HepG2 (cell line): ENCODE measurements around the gene STYX. TPM values are rescaled to one million over a fixed set of nuclear protein-coding genes. Genes with fewer than 3 reads are reported as not detected.
A peak's percentile ranks its signal among the peaks of the same experiment; 100 is the strongest.

Experiments
- CAMTA2 ChIP-seq: sonication (generic); formaldehyde crosslinking; IDR thresholded peaks from 2 replicates; pipeline ENCODE4 v1.4.0; 2020; ENCODE audit warnings: mild to moderate bottlenecking, missing genetic modification reagents, borderline replicate concordance
- CCDC6 ChIP-seq: sonication (generic); formaldehyde crosslinking; IDR thresholded peaks from 2 replicates; pipeline ENCODE4 v1.8.1; 2022; ENCODE audit warnings: mild to moderate bottlenecking, missing genetic modification reagents, moderate library complexity
- ELF3 ChIP-seq: IDR thresholded peaks from 2 replicates; pipeline ENCODE4 v1.6.1; 2016; ENCODE audit warnings: missing genetic modification reagents, missing compliant biosample characterization
- HNRNPL ChIP-seq: fragments of 200-400 bp; formaldehyde crosslinking; IDR thresholded peaks from 2 replicates; pipeline ENCODE4 v1.6.1; 2017; ENCODE audit warnings: mild to moderate bottlenecking, low read depth, low read length
- KDM5B ChIP-seq: sonication (generic); formaldehyde crosslinking; IDR thresholded peaks from 2 replicates; pipeline ENCODE4 v1.4.0; 2020; ENCODE audit warnings: missing genetic modification reagents, mild to moderate bottlenecking, borderline replicate concordance
- LCORL ChIP-seq, 2 experiments: fragments of 450-650 bp in 1 of 2; sonication (generic) in 1 of 2; formaldehyde crosslinking in 1 of 2; IDR thresholded peaks; 2 replicates each; pipeline versions ENCODE4 v1.5.0 to v1.6.1; 2017 to 2020; ENCODE audit warnings: antibody characterized with exemption in 1 of 2, missing genetic modification reagents in 1 of 2
- MED8 ChIP-seq: sonication (generic); formaldehyde crosslinking; IDR thresholded peaks from 2 replicates; pipeline ENCODE4 v1.8.1; 2023; ENCODE audit warnings: mild to moderate bottlenecking, missing genetic modification reagents; ENCODE audit not compliant: insufficient replicate concordance
- PATZ1 ChIP-seq: sonication (generic); formaldehyde crosslinking; IDR thresholded peaks from 2 replicates; pipeline ENCODE4 v1.4.0; 2020; ENCODE audit warnings: missing genetic modification reagents
- PHF8 ChIP-seq: sonication (generic); formaldehyde crosslinking; IDR thresholded peaks from 2 replicates; pipeline ENCODE4 v1.5.0; 2020; ENCODE audit warnings: missing genetic modification reagents
- PITX1 ChIP-seq: sonication (generic); formaldehyde crosslinking; IDR thresholded peaks from 2 replicates; pipeline ENCODE4 v1.5.1; 2020; ENCODE audit warnings: mild to moderate bottlenecking, missing genetic modification reagents
- POLR2AphosphoS2 ChIP-seq: IDR thresholded peaks from 2 replicates; pipeline ENCODE4 v1.6.1; 2011; ENCODE audit warnings: low read depth, low read length, improper control_type of control experiment
- RFX3 ChIP-seq: IDR thresholded peaks from 2 replicates; pipeline ENCODE4 v1.6.1; 2016; ENCODE audit warnings: missing biosample characterization, missing genetic modification reagents
- SIX4 ChIP-seq: sonication (generic); formaldehyde crosslinking; IDR thresholded peaks from 2 replicates; pipeline ENCODE4 v1.4.0; 2020; ENCODE audit warnings: missing genetic modification reagents
- SNRNP70 ChIP-seq: fragments of 200-400 bp; formaldehyde crosslinking; IDR thresholded peaks from 2 replicates; pipeline ENCODE4 v1.6.1; 2017; ENCODE audit warnings: mild to moderate bottlenecking, low read depth, low read length, moderate library complexity
- SPEN ChIP-seq: sonication (generic); formaldehyde crosslinking; IDR thresholded peaks from 2 replicates; pipeline ENCODE4 v1.5.1; 2020; ENCODE audit warnings: low read depth, mild to moderate bottlenecking, missing genetic modification reagents
- TIGD3 ChIP-seq: sonication (generic); formaldehyde crosslinking; IDR thresholded peaks from 2 replicates; pipeline ENCODE4 v1.5.1; 2020; ENCODE audit warnings: mild to moderate bottlenecking, missing genetic modification reagents, borderline replicate concordance
- TOPORS ChIP-seq: sonication (generic); formaldehyde crosslinking; IDR thresholded peaks from 2 replicates; pipeline ENCODE4 v1.8.0; 2023; ENCODE audit warnings: mild to moderate bottlenecking, missing genetic modification reagents
- ZMYM3 ChIP-seq: sonication (generic); formaldehyde crosslinking; IDR thresholded peaks from 2 replicates; pipeline ENCODE4 v1.5.1; 2020; ENCODE audit warnings: mild to moderate bottlenecking, missing genetic modification reagents
- ZNF121 ChIP-seq: sonication (generic); formaldehyde crosslinking; IDR thresholded peaks from 2 replicates; pipeline ENCODE4 v1.5.0; 2020; ENCODE audit warnings: mild to moderate bottlenecking, missing genetic modification reagents
- ZNF343 ChIP-seq: sonication (generic); formaldehyde crosslinking; IDR thresholded peaks from 2 replicates; pipeline ENCODE4 v1.4.0; 2020; ENCODE audit warnings: mild to moderate bottlenecking, missing genetic modification reagents
- ZNF362 ChIP-seq: sonication (generic); formaldehyde crosslinking; IDR thresholded peaks from 2 replicates; pipeline ENCODE4 v1.4.0; 2020; ENCODE audit warnings: missing genetic modification reagents, mild to moderate bottlenecking, borderline replicate concordance
- ZNF530 ChIP-seq: sonication (generic); formaldehyde crosslinking; IDR thresholded peaks from 2 replicates; pipeline ENCODE4 v1.5.0; 2020; ENCODE audit warnings: low read depth, mild to moderate bottlenecking, missing genetic modification reagents
- ZNF567 ChIP-seq: sonication (generic); formaldehyde crosslinking; IDR thresholded peaks from 2 replicates; pipeline ENCODE4 v1.8.1; 2023; ENCODE audit warnings: mild to moderate bottlenecking, missing genetic modification reagents, borderline replicate concordance
- ZNF644 ChIP-seq: IDR thresholded peaks from 2 replicates; pipeline ENCODE4 v1.6.1; 2016; ENCODE audit warnings: low read depth
- ZNF772 ChIP-seq: sonication (generic); formaldehyde crosslinking; IDR thresholded peaks from 2 replicates; pipeline ENCODE4 v1.5.0; 2020; ENCODE audit warnings: mild to moderate bottlenecking, missing genetic modification reagents
- polyA plus RNA-seq, 8 experiments: library from polyadenylated mRNA; depleted of rRNA in 3 of 8; stranded (reverse) in 7 of 8; unstranded in 1 of 8; fragments of >200 nt; fragmentation: Illumina TruSeq in 4 of 8; extraction: Trizol in 4 of 8; gene quantifications; 2 replicates each; pipeline versions ENCODE4 v1.2.1 to v1.2.3, GENCODE V29; 2011 to 2016; ENCODE audit warnings: low read depth in 4 of 8, missing spikeins in 1 of 8, mixed read lengths in 1 of 8; ENCODE audit not compliant: insufficient read depth in 1 of 8
- total RNA-seq, 5 experiments: library from RNA; depleted of rRNA; stranded (reverse); fragments of >200 nt; fragmentation: Illumina TruSeq; extraction: Trizol; gene quantifications; 2 replicates each; pipeline ENCODE4 v1.2.3, GENCODE V29; 2016; ENCODE audit warnings: low read depth in 1 of 5
- TF ChIP-seq, protein P1 (sequence below): sonication (generic); formaldehyde crosslinking; IDR thresholded peaks from 2 replicates; pipeline ENCODE4 v1.5.0; 2020; ENCODE audit warnings: mild to moderate bottlenecking, missing genetic modification reagents

The STYX gene
- total and polyA plus RNA-seq, 2 of the 13 experiments (the other 11 are each of a cell fraction or from before 2014, with no cell fraction given), result 6.6 to 10.9 TPM

- no peak for TF ChIP-seq PHF8 (CRISPR knock-in tag)
- 0 out of 2 replicates have a peak, but pooled peaks have one; percentile 20 for TF ChIP-seq PITX1 (CRISPR knock-in tag)
- no peak for TF ChIP-seq KDM5B (CRISPR knock-in tag)
- TF ChIP-seq ZNF772 (CRISPR knock-in tag), result no peak
- TF ChIP-seq, protein P1, sequence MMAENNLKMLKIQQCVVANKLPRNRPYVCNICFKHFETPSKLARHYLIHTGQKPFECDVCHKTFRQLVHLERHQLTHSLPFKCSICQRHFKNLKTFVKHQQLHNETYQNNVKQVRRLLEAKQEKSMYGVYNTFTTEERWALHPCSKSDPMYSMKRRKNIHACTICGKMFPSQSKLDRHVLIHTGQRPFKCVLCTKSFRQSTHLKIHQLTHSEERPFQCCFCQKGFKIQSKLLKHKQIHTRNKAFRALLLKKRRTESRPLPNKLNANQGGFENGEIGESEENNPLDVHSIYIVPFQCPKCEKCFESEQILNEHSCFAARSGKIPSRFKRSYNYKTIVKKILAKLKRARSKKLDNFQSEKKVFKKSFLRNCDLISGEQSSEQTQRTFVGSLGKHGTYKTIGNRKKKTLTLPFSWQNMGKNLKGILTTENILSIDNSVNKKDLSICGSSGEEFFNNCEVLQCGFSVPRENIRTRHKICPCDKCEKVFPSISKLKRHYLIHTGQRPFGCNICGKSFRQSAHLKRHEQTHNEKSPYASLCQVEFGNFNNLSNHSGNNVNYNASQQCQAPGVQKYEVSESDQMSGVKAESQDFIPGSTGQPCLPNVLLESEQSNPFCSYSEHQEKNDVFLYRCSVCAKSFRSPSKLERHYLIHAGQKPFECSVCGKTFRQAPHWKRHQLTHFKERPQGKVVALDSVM, result peak; percentile 99
- TF ChIP-seq CCDC6, result no peak
- no peak for TF ChIP-seq ZNF343
- TF ChIP-seq CAMTA2, result no peak
- no peak for TF ChIP-seq ZNF567
- no peak for TF ChIP-seq ZNF530 (CRISPR knock-in tag)
- TF ChIP-seq HNRNPL, result no peak
- no peak for TF ChIP-seq POLR2AphosphoS2
- TF ChIP-seq LCORL (IDR thresholded peaks at IDR 0.05), result no peak
- TF ChIP-seq LCORL (CRISPR knock-in tag; IDR thresholded peaks at IDR 0.05), result no peak
- TF ChIP-seq SNRNP70, result no peak
- TF ChIP-seq SPEN (CRISPR knock-in tag), result no peak
- no peak for TF ChIP-seq ZNF644
- TF ChIP-seq ZNF121 (CRISPR knock-in tag), result peak; percentile 99
- TF ChIP-seq SIX4 (CRISPR knock-in tag), result no peak
- peak; percentile 76; the same call in 1 of the 2 replicates for TF ChIP-seq ZNF362
- TF ChIP-seq TIGD3 (CRISPR knock-in tag), result no peak
- peak; percentile 94 for TF ChIP-seq ZMYM3 (CRISPR knock-in tag)
- TF ChIP-seq PATZ1, result peak; percentile 13; the same call in 1 of the 2 replicates
- TF ChIP-seq MED8 (CRISPR knock-in tag), result no peak
- TF ChIP-seq RFX3, result no peak
- TF ChIP-seq TOPORS (CRISPR knock-in tag), result no peak
- TF ChIP-seq ELF3 (CRISPR knock-in tag), result no peak
Measured at GRCh38 chr14:52793061-52793460, 63.1 kb downstream of the STYX start (continued).
